H54 (cell line): ENCODE data around the gene PMP22.

Source experiments
- DNase-seq: peaks from one replicate; pipeline ENCODE4 v3.0.0; 2011; ENCODE audit warnings: low spot score, mixed read lengths; ENCODE audit not compliant: insufficient read length
- FAIRE-seq: peaks from 3 replicates; lab custom pipeline; 2011; peaks lifted over from hg19 to GRCh38; lab: Jason Lieb, UNC
- POLR2A ChIP-seq: IDR thresholded peaks from 2 replicates; pipeline ENCODE4 v1.6.1; 2011; ENCODE audit warnings: low read depth, mild to moderate bottlenecking, low read length

The PMP22 gene

GRCh38 chr17:15265131-15265530, at the start of gene PMP22:
Gene PMP22, minus strand, starts transcription at chr17:15265326. Its CDS starts 4,599 bp downstream, at chr17:15260727.
- FAIRE-seq, result no peak
- DNase-seq, result no peak
- TF ChIP-seq POLR2A, result no peak

- FAIRE-seq, result no peak
- no peak for DNase-seq
- TF ChIP-seq POLR2A, result no peak
These were observed 46.9 kb upstream of the PMP22 start for GRCh38 chr17:15311996-15312395.

GRCh38 chr17:15309793-15310192, 44.7 kb upstream of the PMP22 start:
- no peak for DNase-seq
- TF ChIP-seq POLR2A, result no peak
- FAIRE-seq, result no peak

GRCh38 chr17:15309236-15309635, 44.1 kb upstream of the PMP22 start:
- TF ChIP-seq POLR2A, result no peak
- DNase-seq (no peak), FAIRE-seq (no peak)

- no peak for TF ChIP-seq POLR2A
- DNase-seq, result no peak
- FAIRE-seq, result no peak
These were observed 43.6 kb upstream of the PMP22 start for GRCh38 chr17:15308758-15309157.

- TF ChIP-seq POLR2A, result no peak
- no peak for FAIRE-seq
- no peak for DNase-seq
These were observed 42.6 kb upstream of the PMP22 start for GRCh38 chr17:15307710-15308111.

GRCh38 chr17:15303851-15304250, 38.7 kb upstream of the PMP22 start:
- no peak for FAIRE-seq
- DNase-seq, result no peak
- TF ChIP-seq POLR2A, result no peak

GRCh38 chr17:15303268-15303667, 38.1 kb upstream of the PMP22 start:
- no peak for FAIRE-seq
- no peak for TF ChIP-seq POLR2A

GRCh38 chr17:15301845-15302244, 36.7 kb upstream of the PMP22 start:
- DNase-seq (no peak), FAIRE-seq (no peak)
- no peak for TF ChIP-seq POLR2A

More at GRCh38 chr17:15303268-15303667, 38.1 kb upstream of the PMP22 start:
- DNase-seq, result no peak

- DNase-seq (no peak), FAIRE-seq (no peak)
- no peak for TF ChIP-seq POLR2A
These were observed 33.0 kb upstream of the PMP22 start for GRCh38 chr17:15298176-15298575.

GRCh38 chr17:15293558-15293957, 28.4 kb upstream of the PMP22 start:
- no peak for FAIRE-seq

GRCh38 chr17:15291674-15292361, 26.7 kb upstream of the PMP22 start:
- DNase-seq (no peak), FAIRE-seq (no peak)
- no peak for TF ChIP-seq POLR2A

More at GRCh38 chr17:15293558-15293957, 28.4 kb upstream of the PMP22 start:
- no peak for TF ChIP-seq POLR2A
- DNase-seq, result no peak

- TF ChIP-seq POLR2A, result no peak
- FAIRE-seq (no peak), DNase-seq (no peak)
These were observed 25.5 kb upstream of the PMP22 start for GRCh38 chr17:15290605-15291004.

GRCh38 chr17:15289285-15290183, 24.4 kb upstream of the PMP22 start:
- no peak for FAIRE-seq
- no peak for DNase-seq

More at GRCh38 chr17:15289285-15290183, 24.4 kb upstream of the PMP22 start:
- TF ChIP-seq POLR2A, result no peak
